ENCODE results near the gene RETREG2. TPM values are rescaled to one million over a fixed set of nuclear protein-coding genes. Genes with fewer than 3 reads are reported as not detected.

The RETREG2 gene
- total and polyA plus RNA-seq, 2 experiments from 2014 or later, result 13.2 to 41.8 TPM

DNA sequence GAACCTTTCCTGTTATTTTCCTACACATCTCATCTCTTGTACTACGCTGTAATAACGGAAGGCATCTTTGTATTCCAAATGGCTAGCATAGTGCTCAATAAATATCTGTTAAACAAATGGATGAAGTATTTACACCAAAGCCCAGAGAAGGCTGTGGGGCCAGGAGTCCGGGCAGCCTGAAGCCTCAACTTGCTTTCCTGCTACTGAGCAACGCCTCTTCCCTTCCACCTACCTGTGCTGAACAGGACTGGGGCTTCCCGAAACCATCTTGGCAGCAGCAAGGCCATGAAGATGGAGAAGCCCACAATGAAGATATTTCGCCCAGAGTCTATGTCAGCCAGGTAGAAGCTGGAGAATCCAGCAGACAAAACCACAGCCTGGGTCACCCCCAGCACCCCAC, 14.9 kb upstream of the RETREG2 start:
- H2AFZ ChIP-seq, result no peak overlapping the region
- no peak overlapping the region for H3K27ac ChIP-seq (ENCODE audit: low read depth)
- H4K20me1 ChIP-seq (replicated peaks; ENCODE audit: insufficient read depth), result no peaks in the 10 kb centered on the region; the same call in 1 of the 2 replicates
- no peak overlapping the region for H3K4me2 ChIP-seq
- peaks cover 4% of the 10 kb centered on the region; the same call in 1 of the 2 replicates for H3K4me1 ChIP-seq (ENCODE audit: insufficient read depth)
- no peaks in the 10 kb centered on the region for H3K9me2 ChIP-seq (ENCODE audit: insufficient read depth)
- peaks cover 7% of the 10 kb centered on the region; the same call in 1 of the 2 replicates for H3K79me2 ChIP-seq (replicated peaks; ENCODE audit: insufficient read depth)
- peaks cover 16% of the 10 kb centered on the region for H3K4me1 Mint-ChIP-seq
- no peak overlapping the region for H3K27ac Mint-ChIP-seq
- TF ChIP-seq, protein P1, sequence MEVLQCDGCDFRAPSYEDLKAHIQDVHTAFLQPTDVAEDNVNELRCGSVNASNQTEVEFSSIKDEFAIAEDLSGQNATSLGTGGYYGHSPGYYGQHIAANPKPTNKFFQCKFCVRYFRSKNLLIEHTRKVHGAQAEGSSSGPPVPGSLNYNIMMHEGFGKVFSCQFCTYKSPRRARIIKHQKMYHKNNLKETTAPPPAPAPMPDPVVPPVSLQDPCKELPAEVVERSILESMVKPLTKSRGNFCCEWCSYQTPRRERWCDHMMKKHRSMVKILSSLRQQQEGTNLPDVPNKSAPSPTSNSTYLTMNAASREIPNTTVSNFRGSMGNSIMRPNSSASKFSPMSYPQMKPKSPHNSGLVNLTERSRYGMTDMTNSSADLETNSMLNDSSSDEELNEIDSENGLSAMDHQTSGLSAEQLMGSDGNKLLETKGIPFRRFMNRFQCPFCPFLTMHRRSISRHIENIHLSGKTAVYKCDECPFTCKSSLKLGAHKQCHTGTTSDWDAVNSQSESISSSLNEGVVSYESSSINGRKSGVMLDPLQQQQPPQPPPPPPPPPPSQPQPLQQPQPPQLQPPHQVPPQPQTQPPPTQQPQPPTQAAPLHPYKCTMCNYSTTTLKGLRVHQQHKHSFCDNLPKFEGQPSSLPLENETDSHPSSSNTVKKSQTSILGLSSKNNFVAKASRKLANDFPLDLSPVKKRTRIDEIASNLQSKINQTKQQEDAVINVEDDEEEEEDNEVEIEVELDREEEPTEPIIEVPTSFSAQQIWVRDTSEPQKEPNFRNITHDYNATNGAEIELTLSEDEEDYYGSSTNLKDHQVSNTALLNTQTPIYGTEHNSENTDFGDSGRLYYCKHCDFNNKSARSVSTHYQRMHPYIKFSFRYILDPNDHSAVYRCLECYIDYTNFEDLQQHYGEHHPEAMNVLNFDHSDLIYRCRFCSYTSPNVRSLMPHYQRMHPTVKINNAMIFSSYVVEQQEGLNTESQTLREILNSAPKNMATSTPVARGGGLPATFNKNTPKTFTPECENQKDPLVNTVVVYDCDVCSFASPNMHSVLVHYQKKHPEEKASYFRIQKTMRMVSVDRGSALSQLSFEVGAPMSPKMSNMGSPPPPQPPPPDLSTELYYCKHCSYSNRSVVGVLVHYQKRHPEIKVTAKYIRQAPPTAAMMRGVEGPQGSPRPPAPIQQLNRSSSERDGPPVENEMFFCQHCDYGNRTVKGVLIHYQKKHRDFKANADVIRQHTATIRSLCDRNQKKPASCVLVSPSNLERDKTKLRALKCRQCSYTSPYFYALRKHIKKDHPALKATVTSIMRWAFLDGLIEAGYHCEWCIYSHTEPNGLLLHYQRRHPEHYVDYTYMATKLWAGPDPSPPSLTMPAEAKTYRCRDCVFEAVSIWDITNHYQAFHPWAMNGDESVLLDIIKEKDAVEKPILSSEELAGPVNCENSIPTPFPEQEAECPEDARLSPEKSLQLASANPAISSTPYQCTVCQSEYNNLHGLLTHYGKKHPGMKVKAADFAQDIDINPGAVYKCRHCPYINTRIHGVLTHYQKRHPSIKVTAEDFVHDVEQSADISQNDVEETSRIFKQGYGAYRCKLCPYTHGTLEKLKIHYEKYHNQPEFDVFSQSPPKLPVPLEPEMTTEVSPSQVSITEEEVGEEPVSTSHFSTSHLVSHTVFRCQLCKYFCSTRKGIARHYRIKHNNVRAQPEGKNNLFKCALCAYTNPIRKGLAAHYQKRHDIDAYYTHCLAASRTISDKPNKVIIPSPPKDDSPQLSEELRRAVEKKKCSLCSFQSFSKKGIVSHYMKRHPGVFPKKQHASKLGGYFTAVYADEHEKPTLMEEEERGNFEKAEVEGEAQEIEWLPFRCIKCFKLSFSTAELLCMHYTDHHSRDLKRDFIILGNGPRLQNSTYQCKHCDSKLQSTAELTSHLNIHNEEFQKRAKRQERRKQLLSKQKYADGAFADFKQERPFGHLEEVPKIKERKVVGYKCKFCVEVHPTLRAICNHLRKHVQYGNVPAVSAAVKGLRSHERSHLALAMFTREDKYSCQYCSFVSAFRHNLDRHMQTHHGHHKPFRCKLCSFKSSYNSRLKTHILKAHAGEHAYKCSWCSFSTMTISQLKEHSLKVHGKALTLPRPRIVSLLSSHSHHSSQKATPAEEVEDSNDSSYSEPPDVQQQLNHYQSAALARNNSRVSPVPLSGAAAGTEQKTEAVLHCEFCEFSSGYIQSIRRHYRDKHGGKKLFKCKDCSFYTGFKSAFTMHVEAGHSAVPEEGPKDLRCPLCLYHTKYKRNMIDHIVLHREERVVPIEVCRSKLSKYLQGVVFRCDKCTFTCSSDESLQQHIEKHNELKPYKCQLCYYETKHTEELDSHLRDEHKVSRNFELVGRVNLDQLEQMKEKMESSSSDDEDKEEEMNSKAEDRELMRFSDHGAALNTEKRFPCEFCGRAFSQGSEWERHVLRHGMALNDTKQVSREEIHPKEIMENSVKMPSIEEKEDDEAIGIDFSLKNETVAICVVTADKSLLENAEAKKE (CRISPR knock-in tag; IDR thresholded peaks at IDR 0.05), result no peak
- H3K36me3 Mint-ChIP-seq (ENCODE audit: low read depth), result no peaks in the 10 kb centered on the region; the same call in 2 of the 3 replicates
- no peaks in the 10 kb centered on the region for H3K9me3 Mint-ChIP-seq
- H3K4me3 Mint-ChIP-seq, result no peak overlapping the region
- H3K27me3 ChIP-seq (ENCODE audit: insufficient read depth), result no peaks in the 10 kb centered on the region
- peaks cover 19% of the 10 kb centered on the region for H3K27me3 Mint-ChIP-seq (ENCODE audit: insufficient read depth, low read depth, poor library complexity)
- H3K4me3 ChIP-seq, result no peak overlapping the region
- H3K36me3 ChIP-seq (ENCODE audit: insufficient read depth), result no peaks in the 10 kb centered on the region
- 0 out of 2 replicates have a peak, but pooled peaks cover 3% of the 10 kb centered on the region for H3F3A ChIP-seq (replicated peaks; ENCODE audit: low read depth)
- ATAC-seq (no peak), DNase-seq (ENCODE audit: low spot score) (no peak)

DNA sequence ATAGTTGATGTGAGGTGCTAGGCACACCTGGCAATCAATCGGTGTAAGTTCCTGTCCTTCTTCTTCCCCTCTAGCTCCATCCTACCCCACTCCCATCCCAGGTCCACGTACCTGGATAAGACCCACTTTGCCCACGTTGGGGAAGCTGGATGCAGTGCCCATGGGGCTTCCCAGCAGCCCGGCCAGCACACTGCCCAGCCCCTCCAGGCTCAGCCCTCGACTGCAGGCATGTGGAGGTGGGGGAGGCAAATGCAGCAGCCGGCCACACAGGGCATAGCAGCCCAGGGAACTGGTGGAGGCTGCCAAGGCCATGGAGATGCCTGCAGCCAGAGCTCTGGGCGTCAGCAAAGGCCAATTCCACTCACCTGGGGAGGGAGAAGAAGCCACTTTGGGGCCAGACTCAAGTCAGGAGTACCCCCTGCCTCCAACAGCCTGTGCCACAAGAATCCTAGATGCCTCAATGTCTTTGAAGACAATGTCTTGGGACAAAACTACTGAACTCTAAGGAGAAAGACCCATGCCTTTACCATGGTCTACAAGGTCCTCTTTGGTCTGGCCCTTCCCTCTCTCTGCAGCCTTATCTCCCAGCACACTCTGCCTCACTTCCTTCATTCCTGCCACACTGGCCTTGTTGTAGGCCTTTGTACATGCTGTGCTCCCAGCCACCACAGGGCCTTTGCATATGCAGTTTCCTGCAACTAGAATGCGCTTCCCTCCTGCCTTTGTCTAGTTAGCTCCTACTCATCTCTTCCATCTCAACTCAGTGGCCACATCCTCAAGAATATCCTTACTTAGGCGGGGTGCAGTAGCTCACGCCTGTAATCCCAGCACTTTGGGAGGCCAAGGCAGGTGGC, 12.8 kb upstream of the RETREG2 start:
- H4K20me1 ChIP-seq (replicated peaks; ENCODE audit: insufficient read depth), result no peaks in the 10 kb centered on the region
- no peaks in the 10 kb centered on the region for H3K36me3 ChIP-seq (ENCODE audit: insufficient read depth)
- H3K9me2 ChIP-seq (ENCODE audit: insufficient read depth), result no peaks in the 10 kb centered on the region
- no peak overlapping the region for H3K27ac Mint-ChIP-seq
- no peaks in the 10 kb centered on the region for H3F3A ChIP-seq (replicated peaks; ENCODE audit: low read depth)
- H3K79me2 ChIP-seq (replicated peaks; ENCODE audit: insufficient read depth), result no peaks in the 10 kb centered on the region
- H3K36me3 Mint-ChIP-seq (ENCODE audit: low read depth), result no peaks in the 10 kb centered on the region; the same call in 2 of the 3 replicates
- H3K27ac ChIP-seq (ENCODE audit: low read depth), result no peak overlapping the region
- DNase-seq (ENCODE audit: low spot score) (no peak), ATAC-seq (no peak)
- H3K4me1 Mint-ChIP-seq, result peaks cover 8% of the 10 kb centered on the region
- no peaks in the 10 kb centered on the region for H3K9me3 Mint-ChIP-seq
- peaks cover 18% of the 10 kb centered on the region for H3K27me3 Mint-ChIP-seq (ENCODE audit: insufficient read depth, low read depth, poor library complexity)
- no peak overlapping the region for H2AFZ ChIP-seq
- no peak overlapping the region for H3K4me3 ChIP-seq
- H3K4me1 ChIP-seq (ENCODE audit: insufficient read depth), result no peaks in the 10 kb centered on the region
- H3K27me3 ChIP-seq (ENCODE audit: insufficient read depth), result no peaks in the 10 kb centered on the region
- no peak overlapping the region for H3K4me2 ChIP-seq
- H3K4me3 Mint-ChIP-seq, result peak overlapping the region; percentile 0; the same call in 1 of the 3 replicates
- TF ChIP-seq STAT1 (IDR thresholded peaks at IDR 0.05; ENCODE audit: unreplicated experiment) (no peak), JUNB (IDR thresholded peaks at IDR 0.05; ENCODE audit: unreplicated experiment) (no peak), EZH2 (IDR thresholded peaks at IDR 0.05; ENCODE audit: low read depth, unreplicated experiment) (no peak), NANOG (IDR thresholded peaks at IDR 0.05; ENCODE audit: borderline replicate concordance) (no peak), ZNF331 (CRISPR knock-in tag; IDR thresholded peaks at IDR 0.05; ENCODE audit: low read depth) (no peak), POLR2AphosphoS5 (IDR thresholded peaks at IDR 0.05; ENCODE audit: low read depth) (no peak), ZNF114 (CRISPR knock-in tag; IDR thresholded peaks at IDR 0.05) (no peak), CREB1 (CRISPR knock-in tag; IDR thresholded peaks at IDR 0.05; ENCODE audit: low read depth) (no peak)
- TF ChIP-seq, protein P2, sequence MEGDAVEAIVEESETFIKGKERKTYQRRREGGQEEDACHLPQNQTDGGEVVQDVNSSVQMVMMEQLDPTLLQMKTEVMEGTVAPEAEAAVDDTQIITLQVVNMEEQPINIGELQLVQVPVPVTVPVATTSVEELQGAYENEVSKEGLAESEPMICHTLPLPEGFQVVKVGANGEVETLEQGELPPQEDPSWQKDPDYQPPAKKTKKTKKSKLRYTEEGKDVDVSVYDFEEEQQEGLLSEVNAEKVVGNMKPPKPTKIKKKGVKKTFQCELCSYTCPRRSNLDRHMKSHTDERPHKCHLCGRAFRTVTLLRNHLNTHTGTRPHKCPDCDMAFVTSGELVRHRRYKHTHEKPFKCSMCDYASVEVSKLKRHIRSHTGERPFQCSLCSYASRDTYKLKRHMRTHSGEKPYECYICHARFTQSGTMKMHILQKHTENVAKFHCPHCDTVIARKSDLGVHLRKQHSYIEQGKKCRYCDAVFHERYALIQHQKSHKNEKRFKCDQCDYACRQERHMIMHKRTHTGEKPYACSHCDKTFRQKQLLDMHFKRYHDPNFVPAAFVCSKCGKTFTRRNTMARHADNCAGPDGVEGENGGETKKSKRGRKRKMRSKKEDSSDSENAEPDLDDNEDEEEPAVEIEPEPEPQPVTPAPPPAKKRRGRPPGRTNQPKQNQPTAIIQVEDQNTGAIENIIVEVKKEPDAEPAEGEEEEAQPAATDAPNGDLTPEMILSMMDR (conservative IDR thresholded peaks at IDR 0.05; ENCODE audit: low read depth in 2 of 2), result no peak

Data from GM23338 (cell line).